GM06990 (cell line): ENCODE measurements around the gene GMEB1.

ENCODE experiments used
- DNase-seq: peaks from one replicate; pipeline ENCODE4 v3.0.0-alpha.2; 2011; ENCODE audit not compliant: insufficient read length; ENCODE audit errors: extremely low read depth
- H3K27me3 ChIP-seq: replicated peaks from 2 replicates; pipeline ENCODE4 v1.6.0; 2011; ENCODE audit warnings: low read length; ENCODE audit not compliant: control insufficient read depth, insufficient read depth
- H3K36me3 ChIP-seq: 2 replicates; pipeline ENCODE4 v1.5.1; 2011; ENCODE audit warnings: low read length; ENCODE audit not compliant: control insufficient read depth, insufficient read depth
- H3K4me3 ChIP-seq: replicated peaks from 2 replicates; pipeline ENCODE4 v1.5.1; 2011; ENCODE audit warnings: low read depth, mild to moderate bottlenecking, control low read depth, low read length
- TF ChIP-seq, protein P1 (sequence below): IDR thresholded peaks from 2 replicates; pipeline ENCODE4 v1.5.1; 2011; ENCODE audit warnings: low read length, control low read depth, mild to moderate bottlenecking, inconsistent platforms; ENCODE audit not compliant: insufficient read depth, poor library complexity, severe bottlenecking

GMEB1 gene

DNA sequence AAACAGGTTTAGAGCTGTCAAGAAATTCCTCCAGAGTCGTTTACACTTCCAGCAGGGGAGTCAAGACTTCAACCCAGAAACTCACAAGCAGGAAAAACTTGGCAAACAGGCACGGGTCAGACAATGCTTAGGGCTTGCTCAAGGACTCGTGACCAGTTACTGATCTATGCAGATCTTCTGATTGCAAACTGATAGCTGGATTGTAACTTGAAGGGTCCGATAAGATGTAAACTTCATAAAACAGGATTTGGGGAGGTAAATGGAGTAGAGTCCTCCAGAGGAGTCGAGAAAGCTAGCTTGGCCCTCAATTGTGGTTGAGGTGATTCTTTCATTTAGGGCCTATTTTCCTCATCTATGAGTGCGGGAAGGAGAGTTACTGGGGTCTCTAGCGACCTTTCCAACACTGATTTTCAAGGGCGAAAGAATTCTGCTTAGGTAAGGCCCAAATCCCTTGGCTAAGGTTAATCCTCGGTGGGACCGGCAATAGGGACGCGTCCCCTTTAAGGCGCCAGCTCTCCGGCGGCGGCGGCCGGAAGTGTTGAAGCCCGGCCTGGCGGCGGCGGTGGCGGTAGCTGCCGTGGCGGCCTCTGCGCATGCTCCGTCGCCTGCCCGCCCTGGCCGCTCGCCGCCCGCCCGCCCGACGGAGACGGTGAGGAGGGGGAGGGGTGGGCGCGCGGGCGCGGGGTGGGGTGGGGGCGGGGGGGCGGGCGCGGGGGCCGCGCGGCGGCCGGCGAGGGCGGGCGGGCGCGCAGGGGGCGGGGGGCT lies at the start of gene GMEB1:
Gene GMEB1, plus strand, starts transcription at position 594 of the 765 bp plus-strand sequence. CDS start 14,829 bp downstream, outside the sequence.
- Histone ChIP-seq H3K4me3 (peak within 1 kb of the TSS; percentile 91), H3K27me3 (no peaks in the 10 kb centered on the region), H3K36me3 (no peaks in the 10 kb centered on the region)
- TF ChIP-seq, protein P1, sequence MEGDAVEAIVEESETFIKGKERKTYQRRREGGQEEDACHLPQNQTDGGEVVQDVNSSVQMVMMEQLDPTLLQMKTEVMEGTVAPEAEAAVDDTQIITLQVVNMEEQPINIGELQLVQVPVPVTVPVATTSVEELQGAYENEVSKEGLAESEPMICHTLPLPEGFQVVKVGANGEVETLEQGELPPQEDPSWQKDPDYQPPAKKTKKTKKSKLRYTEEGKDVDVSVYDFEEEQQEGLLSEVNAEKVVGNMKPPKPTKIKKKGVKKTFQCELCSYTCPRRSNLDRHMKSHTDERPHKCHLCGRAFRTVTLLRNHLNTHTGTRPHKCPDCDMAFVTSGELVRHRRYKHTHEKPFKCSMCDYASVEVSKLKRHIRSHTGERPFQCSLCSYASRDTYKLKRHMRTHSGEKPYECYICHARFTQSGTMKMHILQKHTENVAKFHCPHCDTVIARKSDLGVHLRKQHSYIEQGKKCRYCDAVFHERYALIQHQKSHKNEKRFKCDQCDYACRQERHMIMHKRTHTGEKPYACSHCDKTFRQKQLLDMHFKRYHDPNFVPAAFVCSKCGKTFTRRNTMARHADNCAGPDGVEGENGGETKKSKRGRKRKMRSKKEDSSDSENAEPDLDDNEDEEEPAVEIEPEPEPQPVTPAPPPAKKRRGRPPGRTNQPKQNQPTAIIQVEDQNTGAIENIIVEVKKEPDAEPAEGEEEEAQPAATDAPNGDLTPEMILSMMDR = no peak
- peak; percentile 88 for DNase-seq

- no peaks in the 10 kb centered on the region; the same call in 1 of the 2 replicates for H3K36me3 ChIP-seq
- no peaks in the 10 kb centered on the region for H3K27me3 ChIP-seq
- peak; percentile 23 for DNase-seq
- TF ChIP-seq, protein P1 = no peak
- no peak overlapping the region for H3K4me3 ChIP-seq
These were observed 36.9 kb upstream of the GMEB1 start for GRCh38 chr1:28631713-28632112.

- Histone ChIP-seq H3K27me3 (no peaks in the 10 kb centered on the region), H3K4me3 (no peak overlapping the region), H3K36me3 (no peaks in the 10 kb centered on the region; the same call in 1 of the 2 replicates)
- TF ChIP-seq, protein P1 = no peak
- DNase-seq = no peak
These were observed 36.0 kb upstream of the GMEB1 start for GRCh38 chr1:28632560-28632959.

- H3K27me3 ChIP-seq = no peaks in the 10 kb centered on the region
- no peak overlapping the region for H3K4me3 ChIP-seq
- TF ChIP-seq, protein P1 = peak; percentile 47
- DNase-seq = no peak
- no peaks in the 10 kb centered on the region for H3K36me3 ChIP-seq
These were observed 27.8 kb upstream of the GMEB1 start for GRCh38 chr1:28640766-28641165.

- H3K27me3 ChIP-seq = no peaks in the 10 kb centered on the region
- H3K36me3 ChIP-seq = no peaks in the 10 kb centered on the region
- H3K4me3 ChIP-seq = peak overlapping the region; percentile 95
- DNase-seq = no peak
- TF ChIP-seq, protein P1 = no peak
These were observed 26.3 kb upstream of the GMEB1 start for GRCh38 chr1:28642056-28642846.
